ENCODE results near the gene NUDT16L1.

Gene NUDT16L1

DNA sequence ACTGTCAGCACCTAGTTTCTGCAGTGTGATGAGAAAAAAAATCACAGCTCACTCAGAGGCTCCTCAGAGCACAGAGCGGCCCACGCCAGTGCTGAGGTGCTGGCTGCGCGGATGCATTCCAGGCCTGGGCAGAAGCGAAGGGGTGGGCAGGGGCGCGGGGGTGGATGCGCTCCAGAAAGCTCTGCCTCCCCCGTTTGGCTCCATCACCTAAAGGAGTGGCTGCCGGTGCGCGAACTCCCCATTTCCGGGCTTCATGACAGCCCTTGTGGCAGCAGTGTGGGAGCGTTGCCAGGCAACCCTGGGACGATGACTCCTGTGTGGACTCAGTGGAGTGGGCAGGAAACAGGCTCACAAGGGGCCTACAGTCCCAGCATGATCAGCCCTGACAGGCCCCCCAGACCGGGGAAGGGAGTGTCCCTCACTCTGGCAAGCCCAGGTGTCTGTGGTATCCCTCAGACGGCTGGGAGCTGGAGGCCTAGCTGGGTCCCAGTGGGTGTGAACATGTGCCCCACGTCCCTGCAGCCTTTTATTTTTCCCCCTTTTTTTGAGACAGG lies 32.8 kb upstream of the NUDT16L1 start:
- DNase-seq (ENCODE audit: low read depth, low spot score): no peak
- no peaks in the 10 kb centered on the region for H3K36me3 ChIP-seq (ENCODE audit: insufficient read depth, low read length)
- no peak overlapping the region for H3K27ac ChIP-seq
- TF ChIP-seq FOXP2 (optimal IDR thresholded peaks at IDR 0.05; ENCODE audit: control extremely low read depth, extremely low read length, insufficient read depth) (no peak), EZH2 (IDR thresholded peaks at IDR 0.05) (no peak), POLR2AphosphoS5 (IDR thresholded peaks at IDR 0.05; ENCODE audit: borderline replicate concordance, low read depth, low read length) (no peak)
- H3K9me3 ChIP-seq (ENCODE audit: low read depth, low read length): no peaks in the 10 kb centered on the region
- H3K9ac ChIP-seq (ENCODE audit: insufficient read length): no peak overlapping the region
- no peak overlapping the region for H3K4me3 ChIP-seq

- Histone ChIP-seq H3K27ac (no peak overlapping the region), H3K9ac (ENCODE audit: insufficient read length) (no peak overlapping the region), H3K36me3 (ENCODE audit: insufficient read depth, low read length) (no peaks in the 10 kb centered on the region; the same call in 1 of the 2 replicates), H3K4me3 (no peak overlapping the region), H3K9me3 (ENCODE audit: low read depth, low read length) (no peaks in the 10 kb centered on the region)
- no peak for DNase-seq (ENCODE audit: low read depth, low spot score)
- TF ChIP-seq POLR2AphosphoS5 (IDR thresholded peaks at IDR 0.05; ENCODE audit: borderline replicate concordance, low read depth, low read length) (no peak), EZH2 (IDR thresholded peaks at IDR 0.05) (no peak), FOXP2 (optimal IDR thresholded peaks at IDR 0.05; ENCODE audit: control extremely low read depth, extremely low read length, insufficient read depth) (no peak)
Observed at GRCh38 chr16:4661661-4662060, 31.7 kb upstream of the NUDT16L1 start.

DNA sequence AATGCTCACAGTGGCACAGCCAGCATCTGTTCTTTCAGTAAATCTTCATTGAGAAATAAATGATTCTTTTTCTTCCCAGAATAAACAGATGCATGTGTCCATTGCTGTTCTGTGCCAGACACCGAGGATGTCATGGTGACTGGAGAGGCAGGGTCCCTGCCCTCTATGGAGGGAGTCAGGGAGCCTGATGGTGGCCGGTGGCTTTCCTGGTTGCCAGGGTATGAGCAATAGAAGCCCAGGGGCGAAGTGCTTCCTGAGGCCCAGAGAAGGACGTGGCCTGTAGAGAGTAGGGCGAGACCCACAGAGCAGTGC lies 29.9 kb upstream of the NUDT16L1 start:
- Histone ChIP-seq H3K36me3 (ENCODE audit: insufficient read depth, low read length) (peaks cover 4% of the 10 kb centered on the region; the same call in 1 of the 2 replicates), H3K27ac (no peak overlapping the region), H3K4me3 (no peak overlapping the region), H3K9me3 (ENCODE audit: low read depth, low read length) (no peaks in the 10 kb centered on the region), H3K9ac (ENCODE audit: insufficient read length) (no peak overlapping the region)
- TF ChIP-seq FOXP2 (optimal IDR thresholded peaks at IDR 0.05; ENCODE audit: control extremely low read depth, extremely low read length, insufficient read depth) (no peak), POLR2AphosphoS5 (IDR thresholded peaks at IDR 0.05; ENCODE audit: borderline replicate concordance, low read depth, low read length) (no peak), EZH2 (IDR thresholded peaks at IDR 0.05) (no peak)
- DNase-seq (ENCODE audit: low read depth, low spot score): no peak

DNA sequence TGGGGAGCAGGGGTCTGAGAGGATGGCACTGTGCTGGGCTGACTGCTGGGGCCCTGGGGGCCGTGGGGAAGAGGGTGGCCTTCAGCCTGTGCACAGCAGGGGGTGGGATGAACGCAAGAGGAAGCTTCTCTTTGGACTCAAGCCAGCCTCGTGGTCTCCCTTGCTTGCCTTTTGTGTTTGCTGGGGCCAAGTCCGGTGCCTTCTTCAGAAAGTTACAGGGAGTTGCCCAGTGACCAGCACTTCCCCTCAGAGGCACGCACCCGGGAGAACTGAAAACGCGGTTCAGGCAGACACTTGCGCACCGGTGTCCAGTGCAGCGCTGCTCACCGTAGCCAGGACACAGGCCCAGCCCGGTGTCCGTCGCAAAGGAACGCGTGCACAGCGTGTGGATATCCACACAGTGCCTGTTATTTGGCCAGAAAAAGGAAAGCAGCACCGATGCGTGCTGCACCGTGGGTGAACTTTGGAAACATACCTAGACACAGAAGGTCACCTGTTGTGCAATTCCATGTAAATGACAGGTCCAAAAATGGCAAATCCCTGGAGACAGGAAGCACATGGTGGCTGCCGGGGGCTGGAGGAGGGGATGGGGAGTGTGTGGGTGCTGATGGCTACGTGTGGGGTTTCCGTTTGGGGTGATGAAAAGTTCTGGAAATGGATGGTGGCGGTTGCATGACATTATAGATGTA lies 29.4 kb upstream of the NUDT16L1 start:
- TF ChIP-seq EZH2 (IDR thresholded peaks at IDR 0.05): no peak
- H3K27ac ChIP-seq: no peak overlapping the region
- peaks cover 9% of the 10 kb centered on the region for H3K36me3 ChIP-seq (ENCODE audit: insufficient read depth, low read length)
- no peak overlapping the region for H3K4me3 ChIP-seq
- no peak for DNase-seq (ENCODE audit: low read depth, low spot score)
- H3K9ac ChIP-seq (ENCODE audit: insufficient read length): no peak overlapping the region
- no peaks in the 10 kb centered on the region for H3K9me3 ChIP-seq (ENCODE audit: low read depth, low read length)

DNA sequence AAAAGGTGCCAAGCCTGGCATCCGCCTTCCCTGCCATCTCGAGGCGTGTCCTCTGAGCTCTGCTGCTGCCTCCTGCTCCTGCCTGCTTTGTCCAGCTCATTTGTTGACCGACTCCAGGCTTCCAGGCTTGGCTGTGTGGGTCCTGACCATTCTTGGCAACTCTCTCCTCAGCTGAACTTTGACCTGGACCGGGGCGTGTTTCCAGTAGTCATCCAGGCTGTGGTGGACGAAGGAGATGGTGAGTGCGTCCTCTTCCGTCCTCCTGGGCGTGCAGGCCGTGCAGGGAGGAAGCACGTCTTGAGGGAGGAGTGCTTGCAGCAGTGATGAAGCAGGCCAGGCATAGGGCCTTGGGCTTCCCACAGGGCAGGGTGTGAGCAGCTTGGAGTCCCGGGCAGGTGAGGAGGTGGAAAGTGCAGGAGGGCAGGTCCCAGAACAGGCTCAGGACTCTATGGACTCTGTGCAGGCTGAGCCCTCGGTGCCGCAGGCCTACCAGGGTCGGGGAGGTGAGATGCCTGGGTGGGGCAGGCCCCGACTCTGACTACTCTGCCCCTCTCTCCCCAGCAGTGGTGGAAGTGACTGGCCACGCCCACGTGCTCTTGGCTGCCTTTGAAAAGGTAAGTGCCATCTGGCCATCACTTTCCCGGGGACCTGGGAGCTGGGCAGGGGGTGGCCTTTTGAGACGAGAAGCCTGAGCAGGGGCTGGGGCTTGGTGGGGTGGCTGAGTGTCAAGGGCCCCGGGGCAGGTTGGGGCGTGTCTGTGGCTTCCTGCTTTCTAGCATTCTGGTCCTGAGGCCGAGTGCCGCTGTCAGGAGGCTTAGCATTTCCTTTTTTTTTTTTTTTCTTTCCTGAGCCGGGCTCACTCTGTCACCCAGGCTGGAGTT lies 28.6 kb upstream of the NUDT16L1 start:
- no peak overlapping the region for H3K27ac ChIP-seq
- no peak for TF ChIP-seq FOXP2 (optimal IDR thresholded peaks at IDR 0.05; ENCODE audit: control extremely low read depth, extremely low read length, insufficient read depth)
- no peak for TF ChIP-seq POLR2AphosphoS5 (IDR thresholded peaks at IDR 0.05; ENCODE audit: borderline replicate concordance, low read depth, low read length)
- TF ChIP-seq EZH2 (IDR thresholded peaks at IDR 0.05): no peak
- DNase-seq (ENCODE audit: low read depth, low spot score): no peak

GRCh38 chr16:4666537-4667202 lies 26.7 kb upstream of the NUDT16L1 start:
- no peak for TF ChIP-seq EZH2 (IDR thresholded peaks at IDR 0.05)
- TF ChIP-seq POLR2AphosphoS5 (IDR thresholded peaks at IDR 0.05; ENCODE audit: borderline replicate concordance, low read depth, low read length): no peak
- no peak for TF ChIP-seq FOXP2 (optimal IDR thresholded peaks at IDR 0.05; ENCODE audit: control extremely low read depth, extremely low read length, insufficient read depth)
- Histone ChIP-seq H3K9me3 (ENCODE audit: low read depth, low read length) (no peaks in the 10 kb centered on the region), H3K4me3 (no peak overlapping the region), H3K9ac (ENCODE audit: insufficient read length) (no peak overlapping the region), H3K27ac (no peak overlapping the region), H3K36me3 (ENCODE audit: insufficient read depth, low read length) (peaks cover 11% of the 10 kb centered on the region)
- DNase-seq (ENCODE audit: low read depth, low spot score): no peak

More for the DNA sequence above, 28.6 kb upstream of the NUDT16L1 start:
- no peak overlapping the region for H3K4me3 ChIP-seq
- no peak overlapping the region for H3K9ac ChIP-seq (ENCODE audit: insufficient read length)
- no peaks in the 10 kb centered on the region for H3K9me3 ChIP-seq (ENCODE audit: low read depth, low read length)
- H3K36me3 ChIP-seq (ENCODE audit: insufficient read depth, low read length): peaks cover 11% of the 10 kb centered on the region

DNA sequence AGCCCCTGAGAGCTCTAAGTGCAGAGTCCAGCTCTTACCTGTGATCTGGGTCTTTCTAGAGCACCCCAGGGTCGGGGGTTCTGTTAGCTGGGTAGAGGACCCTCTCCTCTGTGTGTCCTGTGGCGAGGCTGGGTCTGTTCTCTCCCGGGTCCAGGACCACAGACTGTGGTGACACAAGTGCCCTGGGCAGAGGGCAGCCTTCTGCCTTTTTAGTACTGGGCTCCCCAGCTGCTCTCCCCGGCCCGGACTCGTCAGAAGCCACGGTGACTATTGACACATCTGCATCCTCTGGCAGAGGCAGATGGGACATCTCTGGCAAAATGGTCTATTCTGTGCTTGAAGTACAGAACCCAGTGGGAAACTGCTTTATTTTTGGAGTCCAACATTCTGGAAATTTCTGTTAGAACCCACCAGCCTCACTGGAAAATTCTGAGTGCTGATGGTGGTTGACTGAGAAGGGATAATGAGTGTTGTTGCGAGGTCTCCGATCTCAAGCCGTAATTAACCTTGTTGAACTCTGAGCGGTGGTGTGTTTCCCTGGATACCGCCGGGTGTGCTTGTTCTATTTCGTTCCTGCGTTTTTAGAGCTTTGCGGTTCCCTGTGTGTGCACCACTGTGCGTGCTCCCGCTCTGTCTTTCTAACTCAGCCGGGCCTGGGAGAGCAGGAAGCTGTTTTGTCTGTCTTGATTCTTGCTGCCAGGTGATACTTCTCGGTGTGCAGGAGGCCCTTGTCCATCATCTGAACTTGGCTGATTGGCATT lies 26.0 kb upstream of the NUDT16L1 start:
- H3K27ac ChIP-seq: no peak overlapping the region
- no peak overlapping the region for H3K4me3 ChIP-seq
- H3K36me3 ChIP-seq (ENCODE audit: insufficient read depth, low read length): peaks cover 11% of the 10 kb centered on the region
- TF ChIP-seq FOXP2 (optimal IDR thresholded peaks at IDR 0.05; ENCODE audit: control extremely low read depth, extremely low read length, insufficient read depth) (no peak), EZH2 (IDR thresholded peaks at IDR 0.05) (no peak), POLR2AphosphoS5 (IDR thresholded peaks at IDR 0.05; ENCODE audit: borderline replicate concordance, low read depth, low read length) (no peak)
- DNase-seq (ENCODE audit: low read depth, low spot score): no peak
- H3K9ac ChIP-seq (ENCODE audit: insufficient read length): no peak overlapping the region
- H3K9me3 ChIP-seq (ENCODE audit: low read depth, low read length): no peaks in the 10 kb centered on the region
